ENCODE measurements around the gene TNRC6C.

Gene TNRC6C

DNA sequence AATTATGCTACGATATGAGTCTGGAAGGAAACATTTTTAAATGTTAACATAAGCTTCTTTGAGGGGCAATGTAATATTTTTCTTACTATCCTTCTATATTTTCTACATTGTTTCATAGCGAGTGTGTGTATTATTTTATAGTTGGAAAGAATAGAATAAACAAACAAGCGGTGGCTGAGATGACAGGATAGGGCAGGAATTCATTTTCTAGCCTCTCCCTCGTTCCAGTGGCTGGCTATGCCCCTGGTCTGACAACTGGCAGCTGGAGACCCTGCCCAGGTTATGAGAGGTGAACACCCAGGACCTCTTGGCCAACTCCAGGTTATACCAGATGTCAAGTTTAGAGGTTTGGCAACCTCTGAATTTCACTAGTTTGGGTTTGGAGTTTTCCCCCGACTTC, 14.5 kb upstream of the TNRC6C start:
- no peak overlapping the region for H3K4me3 ChIP-seq (ENCODE audit: low read depth, low read length)
- TF ChIP-seq, protein P1, sequence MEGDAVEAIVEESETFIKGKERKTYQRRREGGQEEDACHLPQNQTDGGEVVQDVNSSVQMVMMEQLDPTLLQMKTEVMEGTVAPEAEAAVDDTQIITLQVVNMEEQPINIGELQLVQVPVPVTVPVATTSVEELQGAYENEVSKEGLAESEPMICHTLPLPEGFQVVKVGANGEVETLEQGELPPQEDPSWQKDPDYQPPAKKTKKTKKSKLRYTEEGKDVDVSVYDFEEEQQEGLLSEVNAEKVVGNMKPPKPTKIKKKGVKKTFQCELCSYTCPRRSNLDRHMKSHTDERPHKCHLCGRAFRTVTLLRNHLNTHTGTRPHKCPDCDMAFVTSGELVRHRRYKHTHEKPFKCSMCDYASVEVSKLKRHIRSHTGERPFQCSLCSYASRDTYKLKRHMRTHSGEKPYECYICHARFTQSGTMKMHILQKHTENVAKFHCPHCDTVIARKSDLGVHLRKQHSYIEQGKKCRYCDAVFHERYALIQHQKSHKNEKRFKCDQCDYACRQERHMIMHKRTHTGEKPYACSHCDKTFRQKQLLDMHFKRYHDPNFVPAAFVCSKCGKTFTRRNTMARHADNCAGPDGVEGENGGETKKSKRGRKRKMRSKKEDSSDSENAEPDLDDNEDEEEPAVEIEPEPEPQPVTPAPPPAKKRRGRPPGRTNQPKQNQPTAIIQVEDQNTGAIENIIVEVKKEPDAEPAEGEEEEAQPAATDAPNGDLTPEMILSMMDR (IDR thresholded peaks at IDR 0.05; ENCODE audit: low read depth, low read length, missing control alignments) = no peak
- no peak for DNase-seq (ENCODE audit: low read depth)

DNA sequence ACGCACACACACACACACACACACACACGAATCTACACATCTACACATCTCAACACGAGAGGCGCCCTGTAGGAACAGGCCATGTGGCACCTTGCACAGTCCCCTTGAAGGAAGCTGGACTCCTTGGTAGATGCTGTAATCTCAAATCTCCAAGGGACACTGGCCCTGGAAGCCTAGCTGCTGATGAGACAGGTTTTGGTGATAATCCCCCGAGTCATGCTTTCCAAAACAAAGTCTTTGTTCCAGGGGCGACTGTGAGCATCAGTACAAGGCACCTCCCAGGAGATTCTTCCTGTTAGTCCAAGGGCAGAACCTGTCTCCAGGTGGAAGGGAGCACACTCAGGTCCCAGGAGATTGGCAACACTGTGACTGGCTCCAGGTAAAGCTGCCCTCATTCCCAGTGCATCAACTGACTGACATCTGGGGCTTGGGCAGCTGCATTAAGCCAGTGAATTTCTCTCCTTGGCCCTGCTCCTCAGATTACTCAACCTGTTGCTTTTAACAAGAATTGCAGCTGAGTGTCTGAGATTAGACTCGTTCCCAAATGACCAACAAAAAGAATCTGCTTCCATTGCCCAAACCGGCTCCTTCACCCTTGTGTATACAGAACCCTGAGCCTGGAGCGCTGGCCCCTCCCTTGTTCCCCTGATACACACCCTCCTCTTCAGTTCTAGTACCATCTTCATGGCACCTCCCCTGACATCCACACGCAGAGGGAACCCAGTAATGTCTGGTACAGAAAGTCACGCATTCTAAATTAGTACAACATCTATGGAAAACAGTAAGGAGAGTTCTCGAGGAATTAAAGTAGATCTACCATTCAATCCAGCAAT, 13.9 kb upstream of the TNRC6C start:
- no peak overlapping the region for H3K4me3 ChIP-seq (ENCODE audit: low read depth, low read length)
- DNase-seq (ENCODE audit: low read depth) = no peak
- TF ChIP-seq, protein P1 (IDR thresholded peaks at IDR 0.05; ENCODE audit: low read depth, low read length, missing control alignments) = no peak

DNA sequence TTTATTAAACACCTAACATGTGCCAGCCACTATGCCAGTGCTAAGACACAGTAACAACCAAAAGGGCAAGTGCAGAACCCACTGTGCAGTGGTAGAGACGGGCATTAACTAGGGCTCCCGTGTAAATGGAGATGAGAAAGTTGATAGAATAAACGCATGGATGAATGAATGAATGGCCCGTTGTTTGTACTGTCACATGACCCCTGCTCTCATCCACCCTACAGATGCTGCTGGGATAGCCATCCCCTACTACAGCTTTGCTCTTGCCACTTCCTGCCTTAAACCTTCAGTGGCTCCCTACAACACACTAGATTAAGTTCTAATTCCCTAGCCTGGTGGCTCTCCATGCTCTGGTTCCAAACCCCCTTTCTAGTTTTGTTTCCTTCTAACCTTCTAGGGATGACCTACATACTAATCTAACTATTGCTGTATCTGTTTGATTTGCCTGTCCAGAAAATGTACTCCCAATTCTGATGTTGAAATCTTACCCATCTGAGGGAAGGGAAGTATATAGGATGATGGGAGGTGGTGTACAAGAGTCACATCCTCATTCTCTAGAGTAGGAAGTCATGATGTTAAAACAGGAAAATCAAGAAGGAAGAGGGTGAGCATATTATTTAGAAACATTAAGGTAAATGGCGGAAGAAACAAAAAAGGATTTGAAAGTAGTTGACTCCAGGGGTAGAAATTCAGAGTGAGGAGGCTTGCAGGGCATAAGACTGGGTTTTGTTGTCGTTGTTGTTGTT, 11.4 kb upstream of the TNRC6C start:
- no peak for DNase-seq (ENCODE audit: low read depth)
- H3K4me3 ChIP-seq (ENCODE audit: low read depth, low read length) = no peak overlapping the region
- TF ChIP-seq, protein P1 (IDR thresholded peaks at IDR 0.05; ENCODE audit: low read depth, low read length, missing control alignments) = no peak

DNA sequence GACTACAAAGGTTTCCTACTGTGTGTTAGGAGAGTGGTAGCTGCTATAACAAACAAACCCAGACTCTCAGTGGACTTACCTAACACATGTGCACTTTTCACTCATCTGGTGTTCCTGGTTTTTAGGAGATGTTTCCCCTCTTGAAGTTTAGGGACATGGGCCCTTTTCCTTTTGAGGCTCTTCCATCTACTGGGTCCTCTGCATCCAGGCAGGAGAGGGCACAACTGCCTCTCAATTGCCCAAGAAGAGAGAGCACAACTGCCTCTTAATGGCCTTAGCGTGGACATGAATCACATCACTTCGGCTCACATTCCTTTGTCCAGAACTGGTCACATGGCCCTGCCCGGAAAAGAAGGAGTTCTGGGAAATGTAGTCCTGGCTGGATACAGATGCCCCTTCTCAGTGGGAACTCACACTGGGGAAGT, 9.8 kb upstream of the TNRC6C start:
- no peak for DNase-seq (ENCODE audit: low read depth)
- no peak overlapping the region for H3K4me3 ChIP-seq (ENCODE audit: low read depth, low read length)
- TF ChIP-seq, protein P1 (IDR thresholded peaks at IDR 0.05; ENCODE audit: low read depth, low read length, missing control alignments) = no peak

DNA sequence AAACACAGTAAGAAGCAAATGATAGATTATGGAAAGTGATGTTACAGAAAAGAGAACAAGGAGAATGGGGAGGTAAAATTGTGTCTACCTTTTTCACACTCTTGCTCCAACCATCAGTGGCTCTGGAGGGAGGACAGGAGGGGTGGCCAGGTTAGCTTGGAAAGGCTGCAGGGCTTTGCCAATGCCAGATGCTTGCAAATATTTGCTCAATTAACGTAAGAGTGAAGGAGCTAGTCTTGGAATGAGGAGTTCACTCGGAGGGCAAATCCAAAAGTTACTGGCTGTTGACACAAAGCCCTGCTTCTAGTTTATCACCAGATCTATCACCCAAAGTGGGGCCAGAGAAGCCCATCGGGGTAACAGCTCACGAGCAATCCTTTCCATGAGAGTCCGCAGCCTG, 7.4 kb upstream of the TNRC6C start:
- H3K4me3 ChIP-seq (ENCODE audit: low read depth, low read length) = no peak overlapping the region
- TF ChIP-seq, protein P1 (IDR thresholded peaks at IDR 0.05; ENCODE audit: low read depth, low read length, missing control alignments) = no peak
- DNase-seq (ENCODE audit: low read depth) = no peak

DNA sequence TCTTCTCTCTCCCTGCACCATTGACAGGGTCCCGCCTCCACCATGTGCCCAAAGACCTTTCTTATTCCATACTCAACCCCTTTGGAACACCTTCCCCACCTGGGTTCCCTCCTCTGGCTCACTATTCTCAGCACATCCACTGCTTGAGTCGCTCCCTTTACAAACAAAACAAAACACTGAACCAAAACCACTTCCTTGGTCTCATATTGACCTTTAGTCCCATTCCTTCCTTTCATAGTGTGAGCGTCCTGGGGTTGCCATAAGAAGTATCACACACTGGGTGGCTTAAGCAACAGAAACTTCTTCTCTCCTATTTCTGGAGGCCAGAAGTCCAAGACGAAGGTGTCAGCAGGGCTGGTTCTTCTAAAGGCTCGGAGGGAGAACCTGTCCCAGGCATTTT, 6.1 kb upstream of the TNRC6C start:
- TF ChIP-seq, protein P1 (IDR thresholded peaks at IDR 0.05; ENCODE audit: low read depth, low read length, missing control alignments) = no peak
- no peak for DNase-seq (ENCODE audit: low read depth)
- no peak overlapping the region for H3K4me3 ChIP-seq (ENCODE audit: low read depth, low read length)

All from GM12864 (cell line).